Activated T-helper 9 cell treated with anti-CD3 and anti-CD28 coated beads, Interleukin-2, amount 50 U/mL, for 16 hours (primary cell): ENCODE results near the gene NEURL1B.
"Not testable (repeated sequence)": the region's sequence is repeated elsewhere in the genome, so short reads cannot be mapped to it uniquely, and the experiment has no call there.

Experiments used
- DNase-seq: peaks from one replicate; pipeline ENCODE4 v3.0.0-alpha.2; 2020; ENCODE audit warnings: low read depth

The NEURL1B gene

GRCh38 chr5:172634106-172634899 is 6.8 kb upstream of the NEURL1B start:
- DNase-seq = no peak

GRCh38 chr5:172635038-172635437 is 6.0 kb upstream of the NEURL1B start:
- DNase-seq = no peak

GRCh38 chr5:172636279-172637050 is 4.6 kb upstream of the NEURL1B start:
- DNase-seq = no peak

GRCh38 chr5:172637110-172637580 is 3.9 kb upstream of the NEURL1B start:
- no peak for DNase-seq

- no peak for DNase-seq
Measured at GRCh38 chr5:172637740-172638139, 3.3 kb upstream of the NEURL1B start.

GRCh38 chr5:172638209-172638768 is 2.8 kb upstream of the NEURL1B start:
- DNase-seq = no peak

GRCh38 chr5:172640139-172640538 is 924 bp upstream of the NEURL1B start:
- no peak for DNase-seq

- DNase-seq = no peak
Measured at GRCh38 chr5:172641359-172642050, 442 bp downstream of the NEURL1B start.

- no peak for DNase-seq
Measured at GRCh38 chr5:172642051-172642409, 967 bp downstream of the NEURL1B start.

- no peak for DNase-seq
Measured at GRCh38 chr5:172642486-172642885, 1.4 kb downstream of the NEURL1B start.

GRCh38 chr5:172642926-172643871 is 2.1 kb downstream of the NEURL1B start:
- no peak for DNase-seq

- DNase-seq = no peak
Measured at GRCh38 chr5:172644266-172644665, 3.2 kb downstream of the NEURL1B start.

GRCh38 chr5:172644711-172645110 is 3.6 kb downstream of the NEURL1B start:
- DNase-seq = no peak

GRCh38 chr5:172645271-172646055 is 4.4 kb downstream of the NEURL1B start:
- DNase-seq = no peak

GRCh38 chr5:172646716-172647285 is 5.7 kb downstream of the NEURL1B start:
- DNase-seq = no peak

GRCh38 chr5:172647352-172648012 is 6.4 kb downstream of the NEURL1B start:
- DNase-seq = no peak

- no peak for DNase-seq
Measured at GRCh38 chr5:172648013-172648381, 6.9 kb downstream of the NEURL1B start.

- DNase-seq = no peak
Measured at GRCh38 chr5:172648755-172649154, 7.7 kb downstream of the NEURL1B start.

GRCh38 chr5:172656496-172656895 is 15.4 kb downstream of the NEURL1B start:
- not testable (repeated sequence) for DNase-seq
